ENCODE results near the gene TTBK2. TPM values are rescaled to one million over a fixed set of nuclear protein-coding genes. Genes with fewer than 3 reads are reported as not detected.

Gene TTBK2
- polyA plus RNA-seq, 4 donors = 9.2 to 14.1 (median 11.0) TPM

- peak; percentile 31 to 60 (median 42) for DNase-seq (ENCODE audit: low read depth in 4 of 4, low spot score in 3 of 4)
Observed at GRCh38 chr15:42704492-42704926, 216.1 kb downstream of the TTBK2 start.

- no peak for DNase-seq (ENCODE audit: low read depth in 4 of 4, low spot score in 3 of 4)
Observed at GRCh38 chr15:42696626-42697025, 224.0 kb downstream of the TTBK2 start.

- DNase-seq (ENCODE audit: low read depth in 4 of 4, low spot score in 3 of 4) = no peak
Observed at GRCh38 chr15:42695527-42696071, 225.0 kb downstream of the TTBK2 start.

- no peak for DNase-seq (ENCODE audit: low read depth in 4 of 4, low spot score in 3 of 4)
Observed at GRCh38 chr15:42694398-42694797, 226.2 kb downstream of the TTBK2 start.

GRCh38 chr15:42693942-42694341 is 226.6 kb downstream of the TTBK2 start:
- no peak for DNase-seq (ENCODE audit: low read depth in 4 of 4, low spot score in 3 of 4)

GRCh38 chr15:42693496-42693895 is 227.1 kb downstream of the TTBK2 start:
- DNase-seq (ENCODE audit: low read depth in 4 of 4, low spot score in 3 of 4) = no peak

GRCh38 chr15:42692997-42693396 is 227.6 kb downstream of the TTBK2 start:
- no peak for DNase-seq (ENCODE audit: low read depth in 4 of 4, low spot score in 3 of 4)

GRCh38 chr15:42692536-42692935 is 228.0 kb downstream of the TTBK2 start:
- DNase-seq (ENCODE audit: low read depth in 4 of 4, low spot score in 3 of 4) = no peak

- DNase-seq (ENCODE audit: low read depth in 4 of 4, low spot score in 3 of 4) = no peak
Observed at GRCh38 chr15:42691770-42692169, 228.8 kb downstream of the TTBK2 start.

- no peak for DNase-seq (ENCODE audit: low read depth in 4 of 4, low spot score in 3 of 4)
Observed at GRCh38 chr15:42691308-42691707, 229.3 kb downstream of the TTBK2 start.

Other genes with a start within 250 kb of the TTBK2 start
- 10 to 100 TPM; 14.7 to 24.5 (median 17.4) TPM for gene CDAN1, start 183.7 kb downstream of the TTBK2 start, polyA plus RNA-seq (ENCODE audit: insufficient read length in 4 of 4)
- 10 to 100 TPM; 18.1 to 25.3 (median 23.1) TPM for gene UBR1, start 185.3 kb upstream of the TTBK2 start, polyA plus RNA-seq (ENCODE audit: insufficient read length in 4 of 4)
- 10 to 100 TPM in 3 of 4 donors, 1 to 10 TPM in 1; 5.5 to 18.0 (median 16.5) TPM for gene TMEM62, start 212.8 kb upstream of the TTBK2 start, polyA plus RNA-seq (ENCODE audit: insufficient read length in 4 of 4)